NCI-H1694 treated with DMSO at 0.1 percent for 48 hours (cell line): ENCODE measurements around the gene PLA2G6.
"Not testable (repeated sequence)": the region's sequence is repeated elsewhere in the genome, so short reads cannot be mapped to it uniquely, and the experiment has no call there.

ENCODE experiments used
- DNase-seq: peaks from one replicate; lab custom pipeline; 2025; lab: John Stamatoyannopoulos, UW

The PLA2G6 gene

DNA sequence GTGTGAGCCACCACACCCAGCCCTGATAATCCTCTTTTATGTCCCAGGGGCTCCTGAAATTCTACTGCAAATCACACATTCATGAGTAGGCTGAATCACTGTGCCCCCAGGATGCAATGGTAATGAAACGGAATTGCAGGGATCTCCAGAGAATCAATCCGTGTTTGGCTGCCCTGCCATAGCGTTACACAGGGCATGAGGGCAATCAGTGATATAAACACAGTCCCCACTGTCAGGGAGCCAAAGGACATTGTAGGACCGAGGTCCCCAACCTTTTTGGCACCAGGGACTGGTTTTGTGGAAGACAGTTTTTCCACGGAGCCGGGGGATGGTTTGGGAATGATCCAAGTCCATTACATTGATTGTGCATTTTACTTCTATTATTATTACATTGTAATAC lies 9.0 kb upstream of the PLA2G6 start:
- DNase-seq, result no peak

DNA sequence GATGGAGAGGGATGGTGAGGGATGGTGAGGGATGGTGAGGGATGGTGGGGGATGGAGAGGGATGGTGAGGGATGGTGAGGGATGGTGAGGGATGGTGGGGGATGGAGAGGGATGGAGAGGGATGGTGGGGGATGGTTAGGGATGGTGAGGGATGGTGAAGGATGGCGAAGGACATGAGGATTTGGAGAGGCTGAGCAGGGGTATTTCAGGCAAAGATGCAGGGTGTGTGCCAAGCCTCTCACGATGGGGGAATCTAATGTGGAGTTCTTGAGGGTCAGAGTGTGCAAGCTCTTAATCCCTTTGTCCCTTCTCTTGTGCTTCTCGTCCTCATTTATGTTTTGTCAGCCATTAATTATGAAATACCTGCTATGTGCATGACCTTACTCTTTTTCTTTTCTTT lies 7.5 kb upstream of the PLA2G6 start:
- no peak for DNase-seq

DNA sequence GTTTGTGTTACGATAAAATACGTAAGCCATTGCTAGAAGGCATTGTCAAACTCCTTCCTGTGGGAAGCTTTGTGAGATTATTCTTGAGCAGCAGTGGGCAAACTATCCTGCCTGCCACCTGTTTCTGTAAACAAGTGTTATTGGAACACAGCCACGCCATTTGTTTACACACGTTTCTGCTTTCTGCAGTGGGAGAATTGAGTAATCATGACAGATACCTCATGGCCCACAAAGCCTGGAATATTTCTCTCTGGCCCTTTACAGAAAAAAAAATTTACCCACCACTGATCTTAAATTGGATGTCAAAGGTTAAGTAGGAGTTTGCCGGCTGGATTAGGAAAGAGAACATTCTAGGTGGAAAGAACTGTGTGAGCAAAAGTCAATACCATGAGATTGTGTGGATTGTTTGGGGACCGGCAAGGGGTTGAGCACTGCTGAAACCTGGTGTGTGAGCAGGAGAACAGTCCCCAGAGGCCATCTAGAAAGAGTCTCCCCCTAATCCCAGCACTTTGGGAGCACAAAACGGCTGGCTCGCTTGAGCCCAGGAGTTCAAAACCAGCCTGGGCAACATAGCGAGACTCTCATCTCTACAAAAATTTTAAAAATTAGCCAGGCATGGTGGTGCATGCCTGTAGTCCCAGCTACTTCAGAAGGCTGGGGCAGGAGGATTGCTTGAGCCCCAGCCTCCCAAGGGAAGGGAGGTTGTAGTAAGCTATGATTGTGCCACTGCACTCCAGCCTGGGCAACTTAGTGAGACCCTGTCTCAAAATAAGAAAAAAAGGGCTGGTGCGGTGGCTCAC lies 6.0 kb upstream of the PLA2G6 start:
- peak; percentile 49 for DNase-seq

DNA sequence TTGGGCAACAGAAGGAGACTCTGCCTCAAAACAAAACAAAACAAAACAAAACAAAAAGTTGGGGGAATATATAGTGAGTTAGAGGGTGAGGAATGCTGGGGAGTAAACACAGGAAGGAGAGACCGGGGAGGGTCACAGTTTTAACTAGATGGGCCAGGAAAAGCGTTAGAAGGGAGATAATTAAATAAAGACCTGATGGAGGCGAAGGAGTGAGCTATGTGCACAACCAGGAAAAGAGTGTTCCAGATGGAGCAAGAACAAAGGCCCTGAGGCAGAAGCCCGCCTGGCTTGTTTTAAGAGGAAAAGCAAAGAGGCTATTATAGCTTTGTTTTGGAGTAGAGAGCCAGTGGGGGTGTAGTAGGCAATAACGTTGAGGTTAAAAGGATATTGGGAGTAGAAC lies 4.8 kb upstream of the PLA2G6 start:
- no peak for DNase-seq

DNA sequence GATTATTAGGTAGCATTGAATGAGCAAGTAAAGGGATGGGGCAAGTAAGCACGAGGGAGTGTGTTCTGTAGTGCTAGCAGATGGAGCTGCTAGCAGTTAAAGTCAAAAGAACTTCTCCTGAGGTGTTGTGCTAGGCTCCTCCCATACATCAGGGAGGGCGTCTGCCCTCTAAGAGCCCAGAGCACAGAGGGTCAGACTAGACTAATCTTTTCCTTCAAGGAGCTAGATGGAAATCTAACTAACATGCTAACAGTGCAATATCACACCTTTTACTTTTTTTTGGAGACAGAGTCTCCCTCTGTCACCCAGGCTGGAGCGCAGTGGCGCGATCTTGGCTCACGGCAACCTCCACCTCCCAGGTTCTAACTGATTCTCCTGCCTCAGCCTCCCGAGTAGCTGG lies 3.2 kb upstream of the PLA2G6 start:
- DNase-seq, result no peak

DNA sequence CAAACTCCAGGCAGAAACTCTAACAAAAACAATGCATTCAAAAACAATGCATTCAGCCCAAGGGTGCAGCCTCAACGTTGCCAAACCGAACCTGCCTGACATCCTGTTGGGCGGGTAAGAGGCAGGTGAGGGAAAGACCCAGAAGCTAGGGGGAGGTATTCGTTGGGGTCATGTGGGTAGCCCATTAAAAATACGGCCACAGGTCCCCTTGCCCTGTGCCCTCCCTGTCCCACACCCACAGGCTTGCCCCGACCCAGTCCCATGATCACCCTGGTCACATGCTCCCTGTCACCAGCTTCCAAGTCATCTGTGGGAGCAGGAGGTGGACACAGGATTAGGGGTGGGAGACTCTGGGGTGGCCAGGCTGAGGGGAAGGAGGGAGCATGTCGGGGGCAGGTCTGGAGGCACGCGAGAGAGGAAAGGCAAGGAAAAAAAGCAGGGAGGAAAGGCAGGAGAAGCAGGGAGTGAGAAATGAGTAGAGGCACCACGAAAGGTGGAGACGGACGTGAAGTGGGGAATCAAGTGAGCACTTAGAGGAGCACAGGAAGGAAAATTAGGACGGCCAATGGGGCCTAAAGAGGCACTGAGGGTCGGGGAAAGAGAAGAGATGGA lies 683 bp downstream of the PLA2G6 start:
- DNase-seq, result no peak

DNA sequence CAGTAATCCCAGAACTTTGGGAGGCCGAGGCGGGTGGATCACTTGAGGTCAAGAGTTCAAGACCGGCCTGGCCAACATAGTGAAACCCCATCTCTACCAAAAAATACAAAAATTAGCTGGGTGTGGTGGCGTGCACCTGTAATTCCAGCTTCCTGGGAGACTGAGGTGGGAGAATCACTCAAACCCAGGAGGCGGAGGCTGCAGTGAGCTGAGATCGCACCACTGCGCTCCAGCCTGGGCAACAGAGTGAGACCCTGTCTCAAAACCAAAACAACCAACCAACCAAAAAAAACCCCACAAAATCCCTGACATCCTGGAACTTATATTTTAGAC lies 3.1 kb downstream of the PLA2G6 start:
- not testable (repeated sequence) for DNase-seq

DNA sequence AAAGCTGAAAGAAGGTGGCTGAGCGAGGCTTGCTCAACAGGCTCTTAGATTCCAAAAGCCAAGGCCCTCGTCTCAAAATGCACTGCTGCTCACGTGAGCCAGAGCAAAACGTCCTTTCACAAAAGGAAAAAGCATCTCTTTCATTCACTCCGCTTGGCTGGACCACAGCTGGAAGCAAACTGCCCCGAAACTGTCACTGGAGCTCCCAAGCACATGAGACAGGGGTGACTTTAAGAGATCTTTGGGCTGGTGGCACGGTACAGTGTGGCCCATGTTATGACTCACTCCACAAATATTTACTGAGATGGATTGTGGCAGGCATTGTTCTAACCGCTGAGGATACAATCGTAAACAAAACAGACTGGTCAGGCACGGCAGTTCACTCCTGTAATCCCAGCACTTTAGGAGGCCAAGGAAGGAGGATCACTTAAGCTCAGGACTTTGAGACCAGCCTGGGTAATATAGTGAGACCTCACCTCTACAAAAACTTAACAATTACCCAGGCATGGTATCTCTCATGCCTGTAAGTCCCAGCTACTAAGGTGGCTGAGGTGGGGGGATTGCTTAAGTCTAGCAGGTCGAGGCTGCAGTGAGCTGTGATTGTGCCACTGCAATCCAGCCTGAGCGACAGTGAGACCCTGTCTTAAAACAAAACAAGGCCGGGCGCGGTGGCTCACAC lies 3.6 kb downstream of the PLA2G6 start:
- DNase-seq, result no peak

DNA sequence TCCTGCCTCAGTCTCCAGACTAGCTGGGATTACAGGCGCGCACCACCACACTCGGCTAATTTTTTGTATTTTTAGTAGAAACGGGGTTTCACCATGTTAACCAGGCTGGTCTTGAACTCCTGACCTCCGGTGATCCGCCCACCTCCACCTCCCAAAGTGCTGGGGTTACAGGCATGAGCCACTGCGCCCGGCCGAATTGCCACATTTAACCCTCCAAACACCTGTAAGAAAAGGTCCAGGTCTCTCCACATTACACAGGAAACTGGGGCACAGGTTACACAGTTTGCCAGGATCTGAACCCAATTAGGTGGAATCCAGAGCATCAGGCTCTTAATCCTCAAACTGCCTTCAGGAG lies 4.1 kb downstream of the PLA2G6 start:
- DNase-seq, result not testable (repeated sequence)

DNA sequence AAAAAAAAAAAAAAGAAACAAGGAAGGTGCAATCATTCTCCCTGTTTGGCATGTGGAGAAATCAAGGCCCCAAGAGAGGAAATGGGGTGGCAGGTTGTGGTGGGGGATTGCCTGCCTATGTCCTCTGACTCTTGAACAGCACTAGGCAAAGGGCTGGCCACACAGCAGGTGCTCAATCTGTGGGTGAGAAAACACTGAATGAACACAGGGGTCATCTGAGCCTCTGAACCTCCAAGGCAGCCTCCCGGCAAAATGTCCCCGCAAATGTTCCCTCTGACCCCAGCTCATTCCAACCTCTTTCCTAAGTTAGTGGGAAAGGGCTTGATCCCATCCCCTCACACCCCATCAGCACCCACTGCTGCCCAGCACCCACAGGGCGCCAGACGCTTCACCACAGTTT lies 4.6 kb downstream of the PLA2G6 start:
- no peak for DNase-seq

DNA sequence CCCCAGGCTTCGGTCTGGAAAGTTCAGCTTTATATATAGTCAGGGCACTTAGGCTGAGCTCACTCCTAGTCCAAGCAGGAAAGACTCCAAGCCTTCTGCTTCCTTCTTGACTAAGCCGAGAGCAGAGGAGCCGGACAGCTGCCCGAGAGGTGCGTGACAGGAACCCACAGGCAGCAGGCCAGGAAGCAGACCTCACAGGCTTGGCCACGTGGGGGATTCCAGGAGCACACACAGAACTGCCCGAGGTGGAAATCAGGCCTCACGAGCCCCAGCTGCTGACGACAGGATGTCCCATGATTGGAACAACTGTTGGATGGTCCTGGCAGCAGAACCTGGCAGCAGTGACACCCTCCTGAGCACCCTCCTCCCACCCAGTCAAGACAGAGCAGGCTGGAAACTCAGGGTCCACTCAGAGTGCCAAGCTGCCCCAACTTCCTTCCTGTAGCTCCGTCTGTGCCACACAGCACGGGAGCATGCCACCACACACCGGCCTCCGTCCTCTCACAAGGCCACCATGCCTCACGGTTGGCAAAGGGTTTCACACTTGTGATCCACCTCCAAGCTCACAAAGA lies 5.4 kb downstream of the PLA2G6 start:
- DNase-seq, result no peak

DNA sequence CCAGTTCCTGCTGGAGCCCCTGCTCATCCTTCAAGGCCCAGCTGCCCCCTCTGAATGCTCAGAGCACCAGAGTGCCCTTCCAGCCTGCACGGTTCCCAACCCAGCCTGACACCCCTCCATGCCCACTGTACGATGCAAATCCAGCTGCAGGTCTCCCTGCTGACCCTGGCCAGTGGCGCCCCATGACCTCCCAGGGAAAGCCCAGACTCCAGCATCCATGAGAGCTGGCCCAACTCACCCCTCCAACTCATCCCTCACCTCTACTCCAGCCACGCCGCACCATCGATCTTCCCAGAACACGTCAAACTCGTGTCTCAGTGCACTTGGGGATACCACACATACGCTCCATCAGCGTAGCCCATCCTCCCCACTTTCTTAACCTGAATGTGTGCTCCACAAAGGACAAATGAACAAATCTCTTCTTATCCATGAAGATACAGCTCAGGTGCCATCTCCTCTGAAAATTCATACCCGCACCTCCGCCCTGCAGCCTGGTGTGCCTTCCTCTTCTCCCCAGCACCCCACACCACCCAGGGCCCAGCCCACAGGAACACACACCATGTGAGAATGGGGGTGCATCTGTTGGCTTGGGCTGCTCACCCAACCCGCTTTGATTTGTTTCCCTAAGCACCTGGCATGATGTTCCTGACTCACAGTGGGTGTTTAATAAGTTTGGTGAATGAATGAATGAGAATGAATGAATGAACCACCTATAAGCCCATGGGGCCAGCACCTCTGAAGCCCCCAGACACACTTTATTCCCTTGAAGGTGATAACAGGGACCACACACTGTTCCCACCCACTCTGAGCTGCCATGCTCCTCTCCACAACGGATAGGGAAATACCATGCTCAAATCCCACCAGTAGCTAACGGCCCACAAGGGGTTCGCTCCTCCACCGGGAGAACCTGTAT lies 6.2 kb downstream of the PLA2G6 start:
- DNase-seq, result no peak

DNA sequence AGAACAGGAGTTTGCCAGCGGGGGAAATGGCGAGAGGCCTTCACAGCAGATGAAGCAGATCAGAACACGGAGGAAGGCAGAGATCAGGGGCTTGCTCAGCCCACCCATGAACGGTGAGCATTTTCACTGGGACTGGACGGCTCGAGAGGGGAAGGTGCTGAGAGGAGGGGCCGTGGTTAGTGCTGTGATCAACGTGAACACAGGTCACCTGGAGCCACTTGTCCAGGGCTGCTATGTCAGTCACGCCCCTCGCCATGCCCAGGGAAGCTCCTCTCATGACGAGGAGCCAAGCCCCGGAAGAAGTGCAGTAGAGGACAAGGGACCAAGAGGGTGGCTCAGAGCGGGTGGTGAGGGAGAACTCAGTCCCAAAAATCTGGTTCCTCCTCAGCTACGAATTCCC lies 7.0 kb downstream of the PLA2G6 start:
- no peak for DNase-seq

DNA sequence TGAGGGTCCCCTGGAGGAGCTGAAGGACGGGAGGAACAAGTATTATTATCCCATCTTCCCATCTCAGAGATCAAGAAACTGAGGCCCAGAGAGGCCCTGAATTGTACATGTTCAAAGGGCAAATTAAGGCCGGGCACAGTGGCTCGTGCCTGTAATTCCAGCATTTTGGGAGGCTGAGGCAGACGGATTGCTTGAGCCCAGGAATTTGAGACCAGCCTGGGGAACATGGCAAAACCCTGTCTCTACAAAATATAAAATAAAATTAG lies 8.1 kb downstream of the PLA2G6 start:
- DNase-seq, result no peak

DNA sequence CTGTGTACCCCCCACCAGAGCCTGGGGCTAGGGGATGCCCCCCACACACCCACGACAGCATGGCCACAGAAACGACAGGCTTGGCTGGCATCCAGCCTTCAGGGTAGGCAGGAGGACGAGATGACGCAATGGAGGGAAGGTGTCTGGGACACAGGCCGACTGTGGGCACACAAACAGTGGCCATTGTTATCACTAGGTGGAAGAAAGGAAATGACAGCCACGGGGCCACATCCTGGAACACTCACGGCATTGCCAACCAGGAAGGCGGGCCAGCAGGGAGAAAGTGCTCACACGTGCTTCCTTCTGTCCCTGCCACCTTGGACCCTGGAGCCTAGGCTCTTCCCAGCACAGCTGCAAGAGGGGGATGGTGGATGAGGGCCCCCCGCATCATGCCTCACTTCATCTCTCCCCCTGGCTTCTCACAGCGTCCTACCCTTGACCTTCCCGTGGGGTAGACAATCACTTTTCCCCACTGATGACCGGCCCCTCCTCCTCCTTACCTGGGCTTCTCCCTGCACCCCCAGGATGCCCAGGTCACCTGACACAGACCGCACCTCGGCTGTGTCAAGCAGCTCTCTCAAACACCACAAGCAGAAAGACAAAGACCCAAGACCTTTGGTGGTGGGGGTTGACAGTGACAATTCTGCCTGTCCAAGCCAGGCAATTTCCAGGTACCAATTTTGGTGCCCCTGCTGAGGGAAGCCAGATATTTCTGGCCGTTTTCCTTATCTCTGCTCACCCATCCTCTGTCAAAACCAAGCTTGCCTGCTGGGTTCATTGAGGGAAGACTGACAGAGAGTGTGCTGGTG lies 8.6 kb downstream of the PLA2G6 start:
- DNase-seq, result no peak

DNA sequence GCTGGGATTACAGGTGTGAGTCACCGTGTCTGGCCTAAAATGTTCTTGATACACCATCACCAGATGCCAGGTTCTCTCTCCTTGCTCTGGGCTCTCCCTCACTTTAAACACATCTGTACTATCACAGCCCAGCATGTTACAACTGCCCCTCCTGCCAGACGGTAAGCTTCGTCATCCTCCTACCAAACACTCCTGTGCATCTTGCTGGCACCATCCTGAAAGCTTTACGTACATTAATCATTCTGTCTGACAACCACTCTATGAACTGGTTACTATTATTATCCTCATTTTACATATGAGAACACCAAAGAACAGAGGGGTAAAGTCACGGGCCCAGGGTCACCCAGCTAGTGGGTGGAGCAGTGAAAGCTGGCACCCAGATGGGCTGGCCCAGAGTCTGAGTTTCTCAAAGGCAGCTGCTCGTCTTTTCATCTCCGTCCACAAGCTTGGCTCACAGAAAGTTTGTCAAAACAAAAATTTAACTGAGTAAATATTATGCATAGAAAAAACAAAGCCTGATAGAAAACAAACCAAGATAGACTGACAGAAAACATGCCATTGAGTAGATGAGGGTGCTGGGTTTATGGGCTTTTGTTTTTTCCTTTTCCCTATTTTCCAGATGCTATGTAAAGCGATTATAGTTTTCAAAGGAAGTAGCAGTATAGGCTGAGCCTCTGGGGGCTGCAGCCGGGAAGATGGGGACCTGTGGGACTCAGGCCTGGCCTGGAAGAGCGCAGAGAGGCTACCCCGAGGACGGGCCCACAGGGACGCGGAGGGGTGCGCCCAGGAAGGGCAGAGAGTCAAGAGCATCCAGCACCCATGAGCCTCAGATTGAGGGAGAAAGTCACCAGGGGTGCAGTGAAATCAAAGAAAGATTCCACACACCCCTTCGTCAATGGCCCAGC lies 9.5 kb downstream of the PLA2G6 start:
- peak; percentile 40 for DNase-seq

DNA sequence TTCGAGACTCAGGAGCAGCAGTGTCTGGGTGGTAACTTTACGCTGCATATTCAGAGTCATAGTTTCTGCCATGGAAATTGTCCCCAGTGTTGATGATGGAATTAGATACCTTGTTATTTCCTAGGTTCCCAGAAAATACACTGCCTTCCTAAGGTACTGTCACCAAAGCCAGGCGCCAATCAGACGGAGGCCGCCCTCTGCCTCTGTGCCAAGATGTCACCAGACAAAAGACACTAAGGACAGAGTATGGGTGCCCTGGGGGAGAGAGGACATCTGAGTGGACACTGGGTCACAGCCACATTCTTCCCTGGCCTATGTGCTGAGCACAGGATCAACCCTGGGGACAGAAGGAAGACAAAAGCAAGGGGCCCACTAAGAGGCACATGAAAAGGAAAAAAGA lies 11.2 kb downstream of the PLA2G6 start:
- DNase-seq, result no peak

DNA sequence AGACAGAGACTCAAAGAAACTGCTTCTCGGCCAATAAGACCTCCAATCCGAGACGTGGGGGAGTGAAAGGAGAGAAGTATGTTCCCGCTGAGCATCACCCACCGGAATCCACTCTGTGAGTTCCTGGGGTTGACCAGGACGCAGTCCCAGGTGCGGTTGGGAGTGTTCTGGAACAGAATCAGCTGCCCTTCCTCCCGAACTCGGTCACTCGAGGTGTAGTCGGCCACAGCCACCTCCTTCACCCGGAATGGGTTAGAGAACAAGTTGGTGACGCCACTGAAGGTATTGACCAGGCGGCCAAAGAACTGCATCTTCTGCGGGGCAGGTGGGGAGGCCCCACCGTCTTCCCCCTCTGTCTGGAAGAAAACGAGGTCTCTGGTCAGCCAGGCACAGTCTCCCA lies 12.5 kb downstream of the PLA2G6 start:
- no peak for DNase-seq

DNA sequence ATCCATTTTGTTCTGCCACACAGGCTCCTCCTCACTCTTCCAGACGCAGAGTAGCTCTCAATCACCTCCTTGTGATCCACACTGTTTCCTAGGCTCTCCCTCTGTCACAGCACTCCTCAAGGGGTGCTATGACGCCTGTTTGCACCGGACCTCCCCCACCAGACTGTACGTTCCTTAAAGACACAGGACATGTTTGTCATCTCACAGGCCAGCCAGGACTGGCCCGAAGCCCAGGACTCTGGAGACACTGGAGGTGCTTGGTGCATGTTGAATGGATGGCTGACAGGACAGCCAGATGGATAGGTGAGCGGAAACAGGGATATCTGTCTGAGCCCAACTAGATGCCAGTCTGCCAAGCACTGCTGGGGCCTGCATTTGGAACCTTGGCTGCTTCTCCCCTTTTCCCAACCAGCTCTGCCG lies 13.6 kb downstream of the PLA2G6 start:
- DNase-seq, result no peak

DNA sequence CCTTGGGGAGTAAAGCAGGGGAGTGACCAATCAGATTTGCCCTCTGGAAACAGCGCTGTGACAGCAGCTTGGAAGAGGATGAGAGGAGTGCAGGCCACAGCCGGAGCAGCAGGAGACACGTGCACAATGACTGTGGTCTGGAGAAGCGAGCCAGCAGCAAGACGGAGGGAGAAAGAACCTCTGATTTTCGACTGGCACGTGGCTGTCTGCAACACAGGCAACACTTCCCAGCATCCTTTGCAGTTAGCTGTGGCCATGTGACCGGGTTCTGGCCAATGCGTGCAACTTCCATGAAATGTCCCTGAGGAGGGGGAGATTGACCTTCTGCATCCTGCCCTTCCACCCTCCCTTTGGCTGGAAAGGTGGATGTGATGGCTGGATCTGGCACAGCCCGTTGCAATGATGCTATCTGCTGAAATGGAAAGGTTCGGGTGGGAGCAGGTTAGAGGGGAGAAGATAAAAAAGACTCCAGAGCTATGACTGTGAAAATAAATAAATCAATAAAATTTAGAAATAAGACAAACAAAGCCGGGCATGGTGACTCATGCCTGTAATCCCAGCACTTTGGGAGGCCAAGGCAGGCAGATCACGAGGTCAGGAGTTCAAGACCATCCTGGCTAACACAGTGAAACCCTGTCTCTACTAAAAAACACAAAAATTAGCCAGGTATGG lies 15.6 kb downstream of the PLA2G6 start:
- no peak for DNase-seq
